Left kidney (tissue), 2 donors: ENCODE data around the gene FKBP1A. TPM values are rescaled to one million over a fixed set of nuclear protein-coding genes. Genes with fewer than 3 reads are reported as not detected.

Source experiments
- DNase-seq: peaks from one replicate; pipeline ENCODE4 v3.0.0-alpha.2; 2013
- polyA plus RNA-seq: library from polyadenylated mRNA; unstranded; fragments of 120-200 nt; gene quantifications from one replicate; pipeline ENCODE4 v1.2.1, GENCODE V29; 2013; ENCODE audit not compliant: insufficient read length

Gene FKBP1A
- polyA plus RNA-seq, 1 donor: 362 TPM

GRCh38 chr20:1388741-1389483 lies 3.9 kb downstream of the FKBP1A start:
- no peak for DNase-seq

GRCh38 chr20:1388253-1388652 lies 4.6 kb downstream of the FKBP1A start:
- no peak for DNase-seq

GRCh38 chr20:1386323-1386722 lies 6.5 kb downstream of the FKBP1A start:
- DNase-seq: no peak

- no peak for DNase-seq
These were observed 9.0 kb downstream of the FKBP1A start for GRCh38 chr20:1383623-1384404.

GRCh38 chr20:1382670-1383069 lies 10.2 kb downstream of the FKBP1A start:
- DNase-seq: no peak

GRCh38 chr20:1381753-1382591 lies 10.9 kb downstream of the FKBP1A start:
- DNase-seq: no peak

GRCh38 chr20:1378735-1379125 lies 14.1 kb downstream of the FKBP1A start:
- no peak for DNase-seq

- no peak for DNase-seq
These were observed 14.7 kb downstream of the FKBP1A start for GRCh38 chr20:1377984-1378734.

GRCh38 chr20:1377341-1377871 lies 15.4 kb downstream of the FKBP1A start:
- no peak for DNase-seq

GRCh38 chr20:1376408-1377270 lies 16.2 kb downstream of the FKBP1A start:
- DNase-seq: no peak

- DNase-seq: no peak
These were observed 16.8 kb downstream of the FKBP1A start for GRCh38 chr20:1376007-1376406.

GRCh38 chr20:1375515-1375914 lies 17.3 kb downstream of the FKBP1A start:
- DNase-seq: peak; percentile 37

GRCh38 chr20:1374246-1374645 lies 18.6 kb downstream of the FKBP1A start:
- DNase-seq: no peak

GRCh38 chr20:1373614-1374013 lies 19.2 kb downstream of the FKBP1A start:
- no peak for DNase-seq

GRCh38 chr20:1373036-1373435 lies 19.8 kb downstream of the FKBP1A start:
- no peak for DNase-seq

GRCh38 chr20:1371830-1372539 lies 20.9 kb downstream of the FKBP1A start:
- DNase-seq: no peak

GRCh38 chr20:1371202-1371782 lies 21.6 kb downstream of the FKBP1A start:
- no peak for DNase-seq

- DNase-seq: no peak
These were observed 22.2 kb downstream of the FKBP1A start for GRCh38 chr20:1370548-1371110.

- DNase-seq: no peak
These were observed 22.9 kb downstream of the FKBP1A start for GRCh38 chr20:1369970-1370369.
